Urothelium cell line (cell line): ENCODE data around the gene QSOX2.

ENCODE experiments used
- DNase-seq: peaks from one replicate; pipeline ENCODE4 v3.0.0; 2011; ENCODE audit warnings: low spot score, mixed read lengths
- FAIRE-seq: peaks from 2 replicates; lab custom pipeline; 2011; peaks lifted over from hg19 to GRCh38; lab: Jason Lieb, UNC

Gene QSOX2

GRCh38 chr9:136157477-136158265 lies 87.9 kb downstream of the QSOX2 start:
- DNase-seq: no peak
- FAIRE-seq: no peak
